ENCODE results near the gene S100A5.
"Not testable (repeated sequence)": the region's sequence is repeated elsewhere in the genome, so short reads cannot be mapped to it uniquely, and the experiment has no call there.

S100A5 gene, protein sequence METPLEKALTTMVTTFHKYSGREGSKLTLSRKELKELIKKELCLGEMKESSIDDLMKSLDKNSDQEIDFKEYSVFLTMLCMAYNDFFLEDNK

GRCh38 chr1:153540394-153541361, at the start of gene S100A5:
TSS of gene S100A5 (minus strand) at chr1:153540934. CDS start at chr1:153540191, 743 bp downstream.
- DNase-seq (ENCODE audit: low spot score), result peak; percentile 79

DNA sequence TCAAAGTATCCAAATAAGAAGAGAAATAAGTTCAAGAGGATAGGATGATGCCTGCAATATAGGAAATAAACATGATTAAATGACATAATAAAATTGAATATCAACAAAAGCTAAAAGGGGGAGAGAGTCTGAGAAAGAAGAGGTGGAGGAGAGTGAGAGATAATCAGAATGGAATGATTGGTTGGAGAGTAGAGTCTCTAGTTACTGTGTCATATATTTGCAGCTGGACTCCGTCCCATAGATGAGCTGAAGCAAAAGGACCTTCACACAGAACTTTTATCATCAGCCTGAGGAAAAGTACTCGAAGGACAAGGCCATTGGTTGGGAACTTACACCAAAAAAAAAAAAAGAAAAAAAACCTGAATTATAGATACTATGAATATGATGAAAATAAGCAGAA, 47.7 kb upstream of the S100A5 start:
- no peak for DNase-seq (ENCODE audit: low spot score)

GRCh38 chr1:153588033-153588432, 47.3 kb upstream of the S100A5 start:
- not testable (repeated sequence) for DNase-seq (ENCODE audit: low spot score)

DNA sequence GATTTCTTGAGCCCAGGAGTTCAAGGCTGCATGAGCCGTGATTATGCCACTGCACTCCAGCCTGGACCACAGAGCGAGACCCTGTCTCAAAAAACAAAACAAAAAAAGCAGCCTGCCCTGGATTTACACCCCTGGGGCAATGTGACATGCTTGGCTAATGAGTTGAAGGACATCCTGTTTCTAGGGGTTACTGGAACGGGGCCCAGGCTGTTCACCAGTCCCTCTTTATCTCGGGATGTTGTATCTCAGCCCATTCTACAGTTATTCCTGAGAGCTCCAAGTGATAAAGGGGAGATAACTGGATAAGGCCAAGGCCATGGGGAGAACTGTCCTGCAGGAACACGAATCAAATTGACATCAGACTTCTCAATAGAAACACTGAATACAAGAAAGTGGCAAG, 46.6 kb upstream of the S100A5 start:
- no peak for DNase-seq (ENCODE audit: low spot score)

- DNase-seq (ENCODE audit: low spot score), result no peak
Measured at GRCh38 chr1:153586347-153586746, 45.6 kb upstream of the S100A5 start.

DNA sequence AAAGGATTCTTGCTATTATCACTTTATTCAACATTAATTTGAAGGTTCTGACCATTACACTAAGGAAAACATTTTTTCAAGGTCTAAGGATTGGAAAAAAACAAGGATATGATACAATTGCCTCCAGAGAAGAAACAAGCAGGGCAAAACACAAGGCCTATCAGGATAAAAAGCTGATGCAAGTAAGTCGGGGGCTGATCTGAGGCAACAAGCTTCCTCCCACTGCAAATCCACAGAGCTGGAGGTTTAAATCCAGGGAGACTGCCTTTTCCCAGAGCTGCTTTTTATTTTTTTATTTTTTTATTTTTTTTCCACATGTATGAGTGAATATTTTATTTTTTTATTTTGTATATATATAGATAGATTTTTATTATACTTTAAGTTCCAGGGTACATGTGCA, 44.3 kb upstream of the S100A5 start:
- no peak for DNase-seq (ENCODE audit: low spot score)

DNA sequence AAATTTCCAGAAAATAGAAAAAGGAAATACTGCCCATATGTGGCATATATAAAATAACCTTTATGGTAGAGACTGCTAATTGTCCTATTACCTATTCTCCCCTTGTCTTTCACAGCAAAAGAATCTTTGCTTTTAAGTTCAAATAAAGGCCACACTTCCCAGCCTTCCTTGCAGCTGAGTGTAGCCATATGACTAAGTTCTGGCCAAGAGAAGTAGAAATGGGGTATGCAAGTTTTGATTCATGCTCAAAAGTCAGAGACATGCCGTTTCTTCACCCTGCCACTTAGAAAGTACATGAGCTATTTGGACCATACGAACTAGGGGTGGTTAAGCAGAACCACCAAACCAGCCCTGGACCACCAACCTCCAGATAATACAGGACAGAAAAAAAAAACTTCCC, 43.2 kb upstream of the S100A5 start:
- no peak for DNase-seq (ENCODE audit: low spot score)

GRCh38 chr1:153583514-153583913, 42.8 kb upstream of the S100A5 start:
- DNase-seq (ENCODE audit: low spot score), result not testable (repeated sequence)

GRCh38 chr1:153582836-153583235, 42.1 kb upstream of the S100A5 start:
- not testable (repeated sequence) for DNase-seq (ENCODE audit: low spot score)

DNA sequence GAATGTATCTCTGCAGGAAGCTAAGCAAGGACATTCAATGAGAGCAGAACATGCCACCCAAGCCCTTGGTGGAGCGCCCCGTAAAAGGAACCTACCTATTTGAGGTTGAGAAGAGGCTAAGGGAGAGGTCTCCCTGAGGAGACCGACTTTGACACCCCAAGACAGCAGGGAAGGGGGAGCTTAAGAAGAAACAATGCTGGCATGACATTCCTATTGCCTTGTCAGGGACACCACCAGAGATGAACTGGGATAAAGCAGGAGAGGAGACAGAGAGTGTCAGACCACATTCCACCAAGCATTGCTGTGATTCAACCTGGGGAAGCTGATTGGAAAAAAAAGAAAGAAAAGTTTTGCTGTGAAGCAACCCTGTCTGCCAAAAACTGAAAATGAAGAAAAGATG, 38.2 kb upstream of the S100A5 start:
- DNase-seq (ENCODE audit: low spot score), result no peak

- DNase-seq (ENCODE audit: low spot score), result no peak
Measured at GRCh38 chr1:153578490-153578889, 37.8 kb upstream of the S100A5 start.

- no peak for DNase-seq (ENCODE audit: low spot score)
Measured at GRCh38 chr1:153577624-153578051, 36.9 kb upstream of the S100A5 start.

DNA sequence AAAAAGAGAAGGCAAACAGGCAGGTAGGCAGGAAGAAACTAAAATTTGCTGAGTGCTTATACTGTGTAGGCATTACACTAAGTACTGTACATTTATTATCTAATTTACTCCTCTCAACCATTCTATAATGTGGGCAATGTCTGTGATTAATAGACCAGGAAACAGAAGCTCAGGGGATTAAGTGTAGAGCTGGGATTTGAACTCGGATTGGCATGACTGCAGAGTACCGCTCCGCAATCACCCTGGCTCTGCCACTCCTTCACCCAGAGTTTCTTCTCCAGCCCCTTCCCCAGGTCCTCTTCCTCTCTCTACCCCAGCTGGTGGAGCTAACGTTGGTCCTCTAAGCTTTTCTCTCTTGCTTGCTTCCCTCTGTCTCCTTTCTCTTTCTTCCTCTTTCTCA, 36.4 kb upstream of the S100A5 start:
- DNase-seq (ENCODE audit: low spot score), result no peak

- not testable (repeated sequence) for DNase-seq (ENCODE audit: low spot score)
Measured at GRCh38 chr1:153575497-153575896, 34.8 kb upstream of the S100A5 start.

GRCh38 chr1:153575081-153575491, 34.4 kb upstream of the S100A5 start:
- DNase-seq (ENCODE audit: low spot score), result not testable (repeated sequence)

DNA sequence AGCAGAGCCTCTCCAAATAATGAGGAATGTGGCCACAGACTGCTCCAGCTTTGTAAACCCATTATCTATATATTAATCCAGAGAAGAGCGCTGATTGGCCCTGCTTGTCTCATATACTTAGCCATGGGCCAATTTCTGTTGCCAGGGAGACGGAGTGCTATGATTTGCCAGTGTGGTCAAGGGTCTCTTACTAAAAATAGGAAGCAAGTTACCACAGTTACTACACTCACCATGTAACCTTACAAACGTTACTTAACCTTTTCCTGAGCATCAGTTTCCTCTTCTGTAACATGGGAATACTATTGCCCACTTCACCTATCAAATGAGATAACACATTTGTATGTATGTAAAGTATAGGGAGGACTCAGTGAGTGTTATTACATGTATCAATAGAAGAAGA, 32.6 kb upstream of the S100A5 start:
- no peak for DNase-seq (ENCODE audit: low spot score)

DNA sequence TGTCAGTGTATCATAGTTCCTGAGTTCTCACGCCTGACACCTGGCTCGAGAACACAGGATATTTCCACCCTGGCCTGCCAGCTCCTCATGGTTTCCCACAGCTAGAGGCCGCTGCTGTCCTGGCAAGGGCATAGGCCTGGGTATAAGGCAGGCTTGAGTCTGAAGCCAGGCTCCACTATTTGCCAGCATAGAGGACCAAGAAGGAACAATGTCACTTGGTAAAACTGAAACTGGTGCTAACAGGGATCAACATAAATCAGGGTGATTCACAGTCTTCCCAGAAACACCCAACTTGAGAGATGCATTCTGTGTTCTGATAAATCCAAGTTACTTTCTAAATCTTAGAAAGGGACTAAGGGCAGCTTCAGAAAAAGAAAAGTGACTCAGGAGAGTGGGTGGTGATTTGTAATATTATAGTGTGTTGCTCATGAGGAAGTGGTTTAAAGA, 31.9 kb upstream of the S100A5 start:
- peak; percentile 71 for DNase-seq (ENCODE audit: low spot score)

GRCh38 chr1:153571706-153572105, 31.0 kb upstream of the S100A5 start:
- DNase-seq (ENCODE audit: low spot score), result no peak

DNA sequence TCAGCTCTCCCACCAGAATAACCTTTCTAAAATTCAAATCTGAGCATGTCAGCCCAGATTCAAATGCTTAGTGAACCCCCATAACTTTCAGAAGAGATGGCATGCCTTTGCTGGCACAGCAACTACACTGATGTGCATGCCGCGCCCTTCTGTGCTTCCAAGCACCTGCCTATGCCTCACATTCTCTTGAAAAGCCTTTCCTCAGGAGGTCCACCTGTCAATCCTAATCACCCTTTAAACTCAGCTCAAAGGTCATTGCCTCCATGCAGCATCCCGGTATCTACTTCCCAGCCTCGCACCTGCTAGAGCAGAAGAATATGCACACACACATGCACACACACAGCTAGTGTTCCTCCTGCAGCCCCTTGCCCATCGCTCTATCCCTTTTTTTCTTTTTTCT, 30.1 kb upstream of the S100A5 start:
- DNase-seq (ENCODE audit: low spot score), result no peak

DNA sequence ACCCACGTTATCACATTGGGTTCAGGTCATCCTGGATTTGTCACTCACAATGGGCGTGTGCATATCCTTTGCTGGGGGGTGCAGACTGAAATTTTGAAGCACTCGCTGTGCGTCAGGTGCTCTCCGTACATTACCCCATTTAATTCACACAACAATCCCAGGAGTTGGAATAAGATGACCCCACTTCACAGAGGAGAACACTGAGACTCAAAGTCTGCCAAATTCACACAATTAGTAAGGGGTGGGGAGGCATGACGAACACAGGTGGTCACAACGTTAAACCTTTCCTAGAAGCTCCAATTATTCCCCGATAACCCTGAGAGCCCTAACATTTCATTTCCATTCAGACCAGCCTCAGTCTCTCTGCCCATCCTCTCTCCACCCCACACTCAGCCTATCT, 28.7 kb upstream of the S100A5 start:
- no peak for DNase-seq (ENCODE audit: low spot score)

DNA sequence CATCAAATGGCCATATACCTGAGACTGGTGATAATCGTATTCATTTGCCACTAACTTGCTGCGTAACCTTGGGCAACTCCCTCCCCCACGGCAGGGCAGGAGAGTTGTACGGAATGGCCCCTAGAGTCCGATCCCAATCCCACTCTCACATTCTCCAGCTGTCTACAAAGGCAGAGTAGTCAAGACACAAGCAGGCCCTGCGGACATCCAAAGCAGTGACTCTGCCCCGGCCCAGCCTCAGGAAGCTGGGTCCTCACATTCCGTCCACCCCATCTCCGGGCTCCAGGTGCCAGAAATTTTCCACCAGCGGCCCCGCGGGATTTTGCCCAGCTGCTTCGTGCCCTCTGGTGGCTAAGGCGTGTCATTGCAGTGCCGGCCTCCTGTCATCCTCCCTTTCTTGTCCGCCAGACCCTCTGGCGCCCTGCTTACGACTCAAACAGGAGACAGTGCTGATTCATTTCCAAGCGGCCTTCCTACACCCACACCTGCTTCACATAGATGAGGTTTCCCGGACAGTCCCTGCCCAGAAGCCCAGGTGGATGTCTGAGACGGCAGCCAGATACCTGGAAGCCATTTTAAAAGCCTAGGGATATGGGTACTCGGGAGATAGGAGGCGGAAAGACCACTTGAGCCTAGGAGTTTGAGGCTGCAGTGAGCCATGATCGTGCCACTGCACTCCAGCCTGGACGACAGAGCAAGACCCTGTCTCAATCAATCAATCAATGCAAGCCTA, 27.8 kb upstream of the S100A5 start:
- peak; percentile 88 for DNase-seq (ENCODE audit: low spot score)

DNA sequence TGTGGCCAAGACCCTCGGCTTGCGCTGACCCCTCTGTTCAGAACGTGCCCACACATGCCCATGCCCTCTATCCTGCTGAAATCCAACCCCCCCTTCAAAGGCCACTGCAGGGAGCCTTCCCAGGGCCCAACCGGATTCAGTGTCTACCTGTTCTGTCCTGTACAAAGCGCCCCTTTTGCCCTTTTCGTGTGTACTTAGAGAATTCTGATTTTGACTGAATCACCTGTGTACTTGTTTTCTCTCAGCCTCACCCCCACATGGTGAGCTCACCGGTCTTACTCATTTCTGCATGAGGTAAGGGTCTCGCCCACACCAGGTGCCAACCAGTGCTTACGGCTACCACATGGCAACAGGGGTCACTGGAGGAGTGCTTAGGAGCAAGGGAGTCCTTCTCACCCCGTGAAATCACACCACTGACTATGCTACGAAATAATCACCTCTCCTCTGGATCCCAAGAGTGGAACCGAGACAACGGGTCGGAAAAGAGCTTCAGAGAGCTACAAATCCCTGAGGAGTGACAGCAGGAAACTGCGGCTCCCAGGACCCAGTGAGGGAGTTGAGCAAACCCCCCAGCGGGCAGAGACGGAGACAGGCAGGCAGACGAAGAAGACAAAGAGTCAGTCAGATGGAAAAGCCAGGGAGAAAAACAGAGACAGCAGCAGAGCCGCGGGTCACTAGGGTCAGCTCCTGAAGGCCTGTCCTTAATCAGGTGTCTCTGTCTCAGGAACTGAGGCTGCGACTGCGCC, 27.1 kb upstream of the S100A5 start:
- peak; percentile 40 for DNase-seq (ENCODE audit: low spot score)

Data from activated CD4-positive, alpha-beta T cell treated with anti-CD3 and anti-CD28 coated beads, Interleukin-2, Interleukin-4, amounts not matched to agents 100 ng/mL and 50 ng/mL, durations not matched to agents 16 hours and 8 hours (primary cell).